Measurements from ENCODE around the gene WWC2. TPM values are rescaled to one million over a fixed set of nuclear protein-coding genes. Genes with fewer than 3 reads are reported as not detected.

WWC2 gene
- total and polyA plus RNA-seq, 9 donors: 9.4 to 43.0 (median 32.5) TPM

DNA sequence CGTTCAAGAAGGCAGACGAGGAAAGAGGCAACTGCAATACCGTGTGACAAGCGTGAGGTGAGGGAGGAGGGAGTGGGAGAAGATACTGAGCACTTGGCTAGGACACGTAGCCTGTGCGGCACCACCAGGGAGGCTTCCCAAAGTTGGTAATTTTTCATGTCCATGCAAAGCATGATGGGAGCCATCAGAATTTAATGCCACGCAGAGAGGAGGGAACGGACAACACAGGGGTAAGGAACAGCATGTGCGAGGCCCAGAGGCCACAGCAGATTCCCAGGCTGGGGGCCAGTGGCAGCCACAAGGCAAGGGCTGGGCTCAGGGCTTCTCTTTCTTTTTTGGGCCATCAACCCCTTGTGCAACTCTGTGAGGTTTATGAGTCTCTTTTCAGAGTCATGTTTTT, 234.1 kb downstream of the WWC2 start:
- DNase-seq: no peak
- Histone ChIP-seq H3K27ac (no peak overlapping the region), H3K4me1 (ENCODE audit: insufficient read depth) (no peaks in the 10 kb centered on the region), H3K9me3 (no peaks in the 10 kb centered on the region), H3K27me3 (no peaks in the 10 kb centered on the region), H3K36me3 (no peaks in the 10 kb centered on the region), H3K4me3 (no peak overlapping the region)
- intact Hi-C loops (cut with DNase I): no loop called here
- TF ChIP-seq EP300 (IDR thresholded peaks at IDR 0.05) (no peak), POLR2A (IDR thresholded peaks at IDR 0.05) (no peak)
- TF ChIP-seq, protein P1, sequence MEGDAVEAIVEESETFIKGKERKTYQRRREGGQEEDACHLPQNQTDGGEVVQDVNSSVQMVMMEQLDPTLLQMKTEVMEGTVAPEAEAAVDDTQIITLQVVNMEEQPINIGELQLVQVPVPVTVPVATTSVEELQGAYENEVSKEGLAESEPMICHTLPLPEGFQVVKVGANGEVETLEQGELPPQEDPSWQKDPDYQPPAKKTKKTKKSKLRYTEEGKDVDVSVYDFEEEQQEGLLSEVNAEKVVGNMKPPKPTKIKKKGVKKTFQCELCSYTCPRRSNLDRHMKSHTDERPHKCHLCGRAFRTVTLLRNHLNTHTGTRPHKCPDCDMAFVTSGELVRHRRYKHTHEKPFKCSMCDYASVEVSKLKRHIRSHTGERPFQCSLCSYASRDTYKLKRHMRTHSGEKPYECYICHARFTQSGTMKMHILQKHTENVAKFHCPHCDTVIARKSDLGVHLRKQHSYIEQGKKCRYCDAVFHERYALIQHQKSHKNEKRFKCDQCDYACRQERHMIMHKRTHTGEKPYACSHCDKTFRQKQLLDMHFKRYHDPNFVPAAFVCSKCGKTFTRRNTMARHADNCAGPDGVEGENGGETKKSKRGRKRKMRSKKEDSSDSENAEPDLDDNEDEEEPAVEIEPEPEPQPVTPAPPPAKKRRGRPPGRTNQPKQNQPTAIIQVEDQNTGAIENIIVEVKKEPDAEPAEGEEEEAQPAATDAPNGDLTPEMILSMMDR (IDR thresholded peaks at IDR 0.05): no peak
- 85 to 92% (median 89%) methylated on average over 9 of the region's 9 CpGs for WGBS, 3 donors

DNA sequence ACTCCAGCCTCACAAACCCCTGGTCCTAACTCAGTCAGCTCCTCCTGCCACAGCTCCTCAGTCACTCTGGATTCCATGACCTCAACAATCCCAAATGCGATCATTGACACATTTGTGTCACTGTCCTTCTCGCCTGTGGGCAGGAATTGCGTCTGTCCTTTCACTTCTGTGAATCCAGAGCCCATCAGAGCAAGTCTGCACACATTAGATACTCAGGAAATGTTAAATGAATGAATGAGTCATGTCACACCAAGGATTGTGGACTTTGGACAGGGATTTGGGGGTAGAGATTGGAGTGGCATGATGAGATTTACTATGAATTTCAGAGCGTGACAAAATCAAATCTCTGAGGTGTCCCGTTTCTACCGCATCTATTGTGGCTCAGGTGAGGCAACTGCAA, 234.9 kb downstream of the WWC2 start:
- Histone ChIP-seq H3K27me3 (no peaks in the 10 kb centered on the region), H3K9me3 (no peaks in the 10 kb centered on the region), H3K27ac (no peak overlapping the region), H3K36me3 (no peaks in the 10 kb centered on the region), H3K4me1 (ENCODE audit: insufficient read depth) (no peaks in the 10 kb centered on the region), H3K4me3 (no peak overlapping the region)
- intact Hi-C loops (cut with DNase I): no loop called here
- no peak for TF ChIP-seq EP300 (IDR thresholded peaks at IDR 0.05)
- TF ChIP-seq, protein P1 (IDR thresholded peaks at IDR 0.05): no peak
- no peak for TF ChIP-seq POLR2A (IDR thresholded peaks at IDR 0.05)
- DNase-seq: no peak
- WGBS, 3 donors: 88 to 90% (median 89%) methylated on average over 6 of the region's 6 CpGs

DNA sequence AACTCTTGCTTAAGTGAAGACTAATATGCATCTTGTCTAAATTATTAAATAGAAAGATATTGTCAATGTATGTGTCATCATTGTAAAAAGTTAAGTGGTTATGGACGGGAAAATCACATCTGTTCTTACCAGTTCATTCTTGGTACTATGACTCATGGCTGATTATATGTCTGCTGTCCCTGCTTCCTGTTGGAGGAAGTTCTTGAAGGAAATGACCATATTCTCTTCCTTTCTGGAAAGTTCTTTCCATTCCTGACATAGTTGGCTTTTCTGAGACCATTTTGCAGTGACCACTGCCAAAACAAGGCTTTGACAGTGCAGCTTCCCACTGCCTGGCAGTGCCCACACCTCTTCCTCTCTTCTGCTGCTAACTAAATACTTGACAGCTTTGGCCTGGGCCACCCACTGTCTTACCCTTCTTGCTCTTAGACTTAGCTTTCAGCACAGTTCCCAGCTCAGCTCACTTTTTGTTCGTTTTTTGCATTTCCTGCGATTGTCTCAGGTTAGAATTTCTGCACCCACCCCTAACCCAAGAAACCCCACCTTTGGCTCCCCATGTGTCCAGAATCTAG, 236.4 kb downstream of the WWC2 start:
- no peak for TF ChIP-seq POLR2A (IDR thresholded peaks at IDR 0.05)
- H3K27me3 ChIP-seq: no peaks in the 10 kb centered on the region
- intact Hi-C loops (cut with DNase I): no loop called here

DNA sequence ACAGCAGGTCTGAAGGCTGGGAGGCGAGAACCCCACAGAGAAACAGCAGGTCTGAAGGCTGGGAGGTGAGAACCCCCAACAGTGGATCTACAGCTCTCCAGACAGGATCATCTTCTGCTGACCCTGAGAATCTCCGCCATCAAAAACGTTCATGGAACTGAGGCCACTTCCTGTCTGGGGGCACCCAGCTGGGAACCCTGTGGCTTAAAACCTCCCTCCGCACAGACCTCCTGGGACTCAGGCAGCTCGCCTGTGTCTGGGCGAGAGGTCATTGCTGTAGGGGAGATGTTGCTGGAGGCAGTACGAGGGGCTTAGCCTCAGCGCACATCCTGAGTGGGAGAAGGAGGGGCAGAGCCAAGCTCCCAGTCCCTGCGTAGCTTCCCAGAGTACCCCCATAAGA, 238.3 kb downstream of the WWC2 start:
- H3K36me3 ChIP-seq: no peaks in the 10 kb centered on the region
- no peak for TF ChIP-seq POLR2A (IDR thresholded peaks at IDR 0.05)
- H3K27me3 ChIP-seq: no peaks in the 10 kb centered on the region
- no peaks in the 10 kb centered on the region for H3K4me1 ChIP-seq (ENCODE audit: insufficient read depth)
- H3K27ac ChIP-seq: no peak overlapping the region
- no peaks in the 10 kb centered on the region for H3K9me3 ChIP-seq
- intact Hi-C loops (cut with DNase I): no loop called here
- 83 to 85% (median 84%) methylated on average over 9 of the region's 9 CpGs for WGBS, 3 donors
- H3K4me3 ChIP-seq: no peak overlapping the region
- no peak for DNase-seq

More for the DNA sequence above, 236.4 kb downstream of the WWC2 start:
- no peaks in the 10 kb centered on the region for H3K36me3 ChIP-seq
- no peaks in the 10 kb centered on the region for H3K4me1 ChIP-seq (ENCODE audit: insufficient read depth)
- H3K9me3 ChIP-seq: no peaks in the 10 kb centered on the region
- DNase-seq: no peak
- H3K4me3 ChIP-seq: no peak overlapping the region
- 68 to 69% (median 68%) methylated on average over 3 of the region's 3 CpGs for WGBS, 3 donors
- H3K27ac ChIP-seq: no peak overlapping the region

DNA sequence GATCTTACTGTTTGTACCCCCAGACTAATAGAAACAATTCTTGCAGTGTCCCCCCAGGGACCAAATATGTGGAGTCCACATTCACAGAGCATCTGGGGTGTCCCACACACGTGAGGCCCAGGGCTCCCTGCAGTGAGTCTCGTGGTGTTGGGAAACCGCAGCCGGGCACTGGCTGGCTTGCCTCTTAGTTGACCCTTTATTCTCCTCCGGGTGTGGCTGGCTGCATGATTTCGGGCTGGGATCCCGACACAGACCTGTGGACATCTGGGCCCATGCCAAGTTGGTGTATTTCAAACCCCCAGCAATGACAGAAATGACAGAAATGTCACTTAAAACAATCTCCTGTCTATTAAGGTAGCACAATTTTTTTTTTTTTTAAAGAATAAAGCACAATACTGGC, 238.8 kb downstream of the WWC2 start:
- TF ChIP-seq POLR2A (IDR thresholded peaks at IDR 0.05) (no peak), EP300 (IDR thresholded peaks at IDR 0.05) (no peak)
- TF ChIP-seq, protein P1 (IDR thresholded peaks at IDR 0.05): no peak
- Histone ChIP-seq H3K36me3 (no peaks in the 10 kb centered on the region), H3K4me1 (ENCODE audit: insufficient read depth) (peaks cover 2% of the 10 kb centered on the region), H3K27ac (no peak overlapping the region), H3K27me3 (no peaks in the 10 kb centered on the region), H3K4me3 (no peak overlapping the region), H3K9me3 (no peaks in the 10 kb centered on the region)
- intact Hi-C loops (cut with DNase I): no loop called here
- 79 to 92% (median 81%) methylated on average over 7 of the region's 7 CpGs for WGBS, 3 donors
- DNase-seq: no peak
